ENCODE results near the gene ANKRD28.
"Not testable (repeated sequence)": the region's sequence is repeated elsewhere in the genome, so short reads cannot be mapped to it uniquely, and the experiment has no call there.

DNA sequence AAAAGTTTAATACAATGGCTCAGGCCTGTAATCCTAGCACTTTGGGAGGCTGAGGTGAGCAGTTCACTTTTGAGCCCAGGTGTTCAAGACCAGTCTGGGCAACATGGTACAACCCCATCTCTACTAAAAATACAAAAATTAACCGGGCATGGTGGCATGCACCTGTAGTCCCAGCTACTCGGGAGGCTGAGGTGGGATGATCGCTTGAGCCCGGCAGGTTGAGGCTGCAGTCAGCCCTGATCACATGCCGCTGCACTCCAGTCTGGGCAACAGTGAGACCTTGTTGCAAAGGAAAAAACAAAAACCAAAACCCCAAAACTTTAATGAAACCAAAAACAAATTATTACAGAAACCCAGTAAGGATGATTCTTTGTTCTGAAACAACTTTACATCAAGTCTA, 15.3 kb upstream of the ANKRD28 start:
- TF ChIP-seq, protein P1, sequence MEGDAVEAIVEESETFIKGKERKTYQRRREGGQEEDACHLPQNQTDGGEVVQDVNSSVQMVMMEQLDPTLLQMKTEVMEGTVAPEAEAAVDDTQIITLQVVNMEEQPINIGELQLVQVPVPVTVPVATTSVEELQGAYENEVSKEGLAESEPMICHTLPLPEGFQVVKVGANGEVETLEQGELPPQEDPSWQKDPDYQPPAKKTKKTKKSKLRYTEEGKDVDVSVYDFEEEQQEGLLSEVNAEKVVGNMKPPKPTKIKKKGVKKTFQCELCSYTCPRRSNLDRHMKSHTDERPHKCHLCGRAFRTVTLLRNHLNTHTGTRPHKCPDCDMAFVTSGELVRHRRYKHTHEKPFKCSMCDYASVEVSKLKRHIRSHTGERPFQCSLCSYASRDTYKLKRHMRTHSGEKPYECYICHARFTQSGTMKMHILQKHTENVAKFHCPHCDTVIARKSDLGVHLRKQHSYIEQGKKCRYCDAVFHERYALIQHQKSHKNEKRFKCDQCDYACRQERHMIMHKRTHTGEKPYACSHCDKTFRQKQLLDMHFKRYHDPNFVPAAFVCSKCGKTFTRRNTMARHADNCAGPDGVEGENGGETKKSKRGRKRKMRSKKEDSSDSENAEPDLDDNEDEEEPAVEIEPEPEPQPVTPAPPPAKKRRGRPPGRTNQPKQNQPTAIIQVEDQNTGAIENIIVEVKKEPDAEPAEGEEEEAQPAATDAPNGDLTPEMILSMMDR (IDR thresholded peaks at IDR 0.05 in 2 of 3, conservative IDR thresholded peaks at IDR 0.05 in 1 of 3; ENCODE audit: borderline replicate concordance in 1 of 3, insufficient read depth in 1 of 3, low read depth in 2 of 3, low read length in 2 of 3), result not testable (repeated sequence)
- not testable (repeated sequence) for TF ChIP-seq SP1 (IDR thresholded peaks at IDR 0.05; ENCODE audit: low read depth); POLR2AphosphoS5 (IDR thresholded peaks at IDR 0.05; ENCODE audit: low read depth, low read length); POLR2A (IDR thresholded peaks at IDR 0.05; ENCODE audit: borderline replicate concordance, extremely low read depth, insufficient read depth, insufficient read length); JUND (IDR thresholded peaks at IDR 0.05); ZNF274 (IDR thresholded peaks at IDR 0.05; ENCODE audit: low read depth, low read length)
